ENCODE measurements around the gene GEN1. TPM values are rescaled to one million over a fixed set of nuclear protein-coding genes. Genes with fewer than 3 reads are reported as not detected.

GEN1 gene
- total and polyA plus RNA-seq, 2 of the 4 experiments (the other 2 are of a cell fraction), result 7.9 to 8.3 TPM

DNA sequence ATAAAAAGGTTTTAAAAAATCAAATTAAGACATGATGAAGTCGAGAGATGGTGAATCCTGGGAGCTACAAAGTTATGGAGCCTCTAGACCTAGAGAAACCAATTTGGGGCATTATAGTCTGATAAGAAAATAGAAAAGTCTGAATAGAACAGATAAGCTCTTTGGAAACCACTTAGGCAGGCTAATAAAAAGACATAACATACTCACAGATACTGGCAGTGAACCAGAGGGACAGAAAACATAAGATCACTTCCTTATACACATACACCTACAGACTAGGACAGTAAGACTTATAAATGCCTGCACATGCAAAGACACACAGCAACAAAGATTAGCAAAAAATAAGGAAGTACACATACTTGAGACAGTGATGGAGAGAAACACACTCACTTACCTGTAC, 20.3 kb upstream of the GEN1 start:
- no TSS peak for BruUV-seq (replicated peaks)
- DNase-seq (no peak), ATAC-seq (ENCODE audit: low read depth) (no peak)
- H2AK5ac ChIP-seq (ENCODE audit: low read depth, low read length), result no peak overlapping the region
- H3K27me3 ChIP-seq (ENCODE audit: control insufficient read depth, insufficient read depth, low read length), result no peaks in the 10 kb centered on the region
- intact Hi-C loops (cut with micrococcal nuclease) (no loop called here), dilution Hi-C loops (cut with HindIII; ENCODE audit: low sequenced_read_pairs, unreplicated experiment) (no loop called here), in situ Hi-C loops (cut with MboI; ENCODE audit: low sequenced_read_pairs) (no loop called here)
- H3K4ac ChIP-seq (ENCODE audit: low read depth, low read length), result no peak overlapping the region
- no peak overlapping the region for H2BK120ac ChIP-seq (ENCODE audit: low read depth, low read length)
- ChIA-PET CTCF (interaction anchor here (2.9 kb wide), 1 partner anchor 14 kb away, joined by 12 read pairs; no protein-coding TSS in a partner anchor), POLR2A (ENCODE audit: unreplicated experiment) (no interaction called here)
- H4K91ac ChIP-seq (ENCODE audit: insufficient read depth, low read depth, low read length), result no peak overlapping the region
- peaks cover 5% of the 10 kb centered on the region; the same call in 1 of the 2 replicates for H3K9me1 ChIP-seq (ENCODE audit: insufficient read depth, low read length)
- H3K4me2 ChIP-seq (ENCODE audit: low read depth, low read length), result no peak overlapping the region
- no peak overlapping the region for H3K27ac ChIP-seq (ENCODE audit: insufficient read depth, low read length)
- no peak overlapping the region for H2AFZ ChIP-seq (replicated peaks; ENCODE audit: low read length, poor library complexity)
- no peak for TF ChIP-seq MAZ (IDR thresholded peaks at IDR 0.05; ENCODE audit: borderline replicate concordance, low read depth, low read length)
- TF ChIP-seq, protein P1, sequence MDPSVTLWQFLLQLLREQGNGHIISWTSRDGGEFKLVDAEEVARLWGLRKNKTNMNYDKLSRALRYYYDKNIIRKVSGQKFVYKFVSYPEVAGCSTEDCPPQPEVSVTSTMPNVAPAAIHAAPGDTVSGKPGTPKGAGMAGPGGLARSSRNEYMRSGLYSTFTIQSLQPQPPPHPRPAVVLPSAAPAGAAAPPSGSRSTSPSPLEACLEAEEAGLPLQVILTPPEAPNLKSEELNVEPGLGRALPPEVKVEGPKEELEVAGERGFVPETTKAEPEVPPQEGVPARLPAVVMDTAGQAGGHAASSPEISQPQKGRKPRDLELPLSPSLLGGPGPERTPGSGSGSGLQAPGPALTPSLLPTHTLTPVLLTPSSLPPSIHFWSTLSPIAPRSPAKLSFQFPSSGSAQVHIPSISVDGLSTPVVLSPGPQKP (IDR thresholded peaks at IDR 0.05; ENCODE audit: borderline replicate concordance, low read depth, low read length), result no peak
- no peak for TF ChIP-seq RAD21 (IDR thresholded peaks at IDR 0.05; ENCODE audit: low read length)
- TF ChIP-seq MAFK (IDR thresholded peaks at IDR 0.05; ENCODE audit: low read depth, low read length), result no peak
- no peak for TF ChIP-seq CHD1 (IDR thresholded peaks at IDR 0.05; ENCODE audit: low read depth, low read length)
- TF ChIP-seq, protein P2, sequence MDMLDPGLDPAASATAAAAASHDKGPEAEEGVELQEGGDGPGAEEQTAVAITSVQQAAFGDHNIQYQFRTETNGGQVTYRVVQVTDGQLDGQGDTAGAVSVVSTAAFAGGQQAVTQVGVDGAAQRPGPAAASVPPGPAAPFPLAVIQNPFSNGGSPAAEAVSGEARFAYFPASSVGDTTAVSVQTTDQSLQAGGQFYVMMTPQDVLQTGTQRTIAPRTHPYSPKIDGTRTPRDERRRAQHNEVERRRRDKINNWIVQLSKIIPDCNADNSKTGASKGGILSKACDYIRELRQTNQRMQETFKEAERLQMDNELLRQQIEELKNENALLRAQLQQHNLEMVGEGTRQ (IDR thresholded peaks at IDR 0.05; ENCODE audit: low read depth, low read length), result no peak
- TF ChIP-seq BHLHE40 (IDR thresholded peaks at IDR 0.05; ENCODE audit: low read depth, low read length), result no peak
- no peak for TF ChIP-seq NFE2L2 (IDR thresholded peaks at IDR 0.05; ENCODE audit: low read depth, low read length)
- no peak for TF ChIP-seq CEBPB (IDR thresholded peaks at IDR 0.05; ENCODE audit: low read depth, low read length)
- no peak for TF ChIP-seq RFX5 (IDR thresholded peaks at IDR 0.05; ENCODE audit: low read depth, low read length)
- no peak for TF ChIP-seq POLR2A (IDR thresholded peaks at IDR 0.05; ENCODE audit: low read depth, low read length)
- no peak for TF ChIP-seq MXI1 (IDR thresholded peaks at IDR 0.05; ENCODE audit: borderline replicate concordance, low read depth, low read length)
- no peak for TF ChIP-seq SMC3 (IDR thresholded peaks at IDR 0.05; ENCODE audit: low read depth, low read length)
- H4K8ac ChIP-seq (ENCODE audit: low read depth in 2 of 2, low read length in 2 of 2), result no peak overlapping the region
- no CpG with 5 or more reads among the region's 1 CpG for WGBS, 2 experiments (ENCODE audit: extremely low coverage in 2 of 2, insufficient read length in 1 of 2)
- H3K14ac ChIP-seq (replicated peaks; ENCODE audit: low read depth, low read length), result no peak overlapping the region
- H3K4me3 ChIP-seq (ENCODE audit: insufficient read depth, low read depth, low read length), result no peak overlapping the region
- H4K20me1 ChIP-seq (ENCODE audit: insufficient read depth, low read length), result no peaks in the 10 kb centered on the region
- no peaks in the 10 kb centered on the region for H3K9me3 ChIP-seq (ENCODE audit: control insufficient read depth, insufficient read depth, low read length)
- no peak overlapping the region for H3K23ac ChIP-seq (ENCODE audit: low read depth, low read length)
- H3K4me1 ChIP-seq (ENCODE audit: control insufficient read depth, insufficient read depth, low read length), result peaks cover 9% of the 10 kb centered on the region
- H2BK15ac ChIP-seq (ENCODE audit: low read depth, low read length), result no peak overlapping the region; the same call in 2 of the 3 replicates
- no peak overlapping the region for H2AK9ac ChIP-seq (replicated peaks; ENCODE audit: low read depth, low read length, poor library complexity)
- no peak overlapping the region for H2BK20ac ChIP-seq (ENCODE audit: low read depth, low read length)
- no peak overlapping the region for H4K5ac ChIP-seq (ENCODE audit: low read depth, low read length)
- peaks cover 10% of the 10 kb centered on the region for H3K36me3 ChIP-seq (ENCODE audit: control insufficient read depth, insufficient read depth, low read length)
- no peak overlapping the region for H3K9ac ChIP-seq (ENCODE audit: low read depth, low read length)
- H2BK5ac ChIP-seq (ENCODE audit: low read depth, low read length, poor library complexity, severe bottlenecking), result no peak overlapping the region
- no peak overlapping the region for H3K18ac ChIP-seq (ENCODE audit: low read depth, low read length)
- H3K79me1 ChIP-seq (ENCODE audit: low read depth in 1 of 2, low read length in 2 of 2), result peaks cover 12 to 21% of the 10 kb centered on the region in 2 experiments
- no peak overlapping the region for H3K56ac ChIP-seq (ENCODE audit: extremely low read depth, insufficient read depth, low read length)
